Stimulated activated naive CD8-positive, alpha-beta T cell treated with anti-CD3 and anti-CD28 coated beads, Interleukin-15, Interleukin-2, amounts not matched to agents 100 ng/mL and 50 ng/mL, for 24 hours (primary cell): ENCODE measurements around the gene PKP4.

Experiments used
- H3K27ac Mint-ChIP-seq: one replicate; pipeline ENCODE4 v1.8.0; 2021; ENCODE audit warnings: mild to moderate bottlenecking, mixed read lengths
- H3K27me3 Mint-ChIP-seq: one replicate; pipeline ENCODE4 v1.8.0; 2021; ENCODE audit warnings: mixed read lengths
- H3K36me3 Mint-ChIP-seq: one replicate; pipeline ENCODE4 v1.8.0; 2021; ENCODE audit warnings: low read depth, mixed read lengths
- H3K4me1 Mint-ChIP-seq: one replicate; pipeline ENCODE4 v1.8.0; 2021; ENCODE audit warnings: low read depth, mixed read lengths
- H3K4me3 Mint-ChIP-seq: one replicate; pipeline ENCODE4 v1.8.0; 2021; ENCODE audit warnings: mild to moderate bottlenecking, mixed read lengths
- H3K9me3 Mint-ChIP-seq: one replicate; pipeline ENCODE4 v1.8.0; 2021; ENCODE audit warnings: mixed read lengths

PKP4 gene

DNA sequence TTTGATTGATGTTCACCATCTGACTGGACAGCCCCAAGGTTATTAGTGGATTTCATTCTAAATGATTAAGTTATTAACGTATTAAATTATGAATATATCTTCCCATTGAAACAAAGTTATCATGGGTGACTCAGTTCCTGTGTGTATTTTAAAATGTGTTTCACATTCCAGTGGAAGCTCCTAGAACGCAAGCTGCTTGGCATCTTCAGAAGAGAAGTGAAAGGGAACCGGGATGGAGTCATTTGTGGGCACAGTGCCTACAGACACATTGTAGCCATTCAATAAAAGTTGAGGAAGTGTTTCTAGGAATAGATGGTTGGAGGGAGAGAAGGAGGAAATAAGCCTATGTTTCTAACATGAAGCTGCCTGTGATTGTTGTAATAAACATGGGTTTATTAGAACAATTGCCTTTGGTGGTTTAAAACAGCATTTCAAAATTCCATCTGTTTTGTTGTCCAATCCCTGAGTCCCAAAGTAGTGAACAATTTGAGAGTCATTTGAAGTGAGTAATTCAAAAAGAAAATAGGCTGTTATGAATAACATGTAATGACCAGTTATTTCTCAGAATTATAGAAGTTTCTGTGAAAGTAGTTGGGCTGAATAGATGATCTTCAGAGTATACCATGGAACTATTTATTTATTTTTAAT lies 143.5 kb downstream of the PKP4 start:
- H3K4me1 Mint-ChIP-seq, result no peaks in the 10 kb centered on the region
- peaks cover 11% of the 10 kb centered on the region for H3K36me3 Mint-ChIP-seq
- H3K27me3 Mint-ChIP-seq, result no peaks in the 10 kb centered on the region
- no peak overlapping the region for H3K4me3 Mint-ChIP-seq
- H3K27ac Mint-ChIP-seq, result no peak overlapping the region
- no peaks in the 10 kb centered on the region for H3K9me3 Mint-ChIP-seq

DNA sequence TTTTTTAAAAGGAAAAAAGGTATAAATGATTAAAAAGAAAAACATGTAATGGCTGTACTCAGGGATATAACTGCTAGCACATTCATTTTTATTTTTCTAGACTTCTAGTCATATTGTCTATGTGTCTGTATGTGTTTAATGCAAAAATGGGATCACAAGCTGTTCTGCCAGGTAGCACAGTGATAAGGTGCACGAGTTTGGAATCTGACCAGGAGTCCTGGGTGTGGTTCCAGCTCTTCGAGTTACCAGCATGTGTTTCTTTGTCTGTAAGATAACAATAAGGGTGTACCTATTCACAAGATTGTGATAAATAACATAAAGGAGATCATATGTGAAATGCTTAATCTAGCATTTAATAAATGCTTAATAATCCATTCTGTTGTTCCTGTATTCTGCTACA lies 145.3 kb downstream of the PKP4 start:
- peaks cover 11% of the 10 kb centered on the region for H3K36me3 Mint-ChIP-seq
- H3K27ac Mint-ChIP-seq, result no peak overlapping the region
- no peaks in the 10 kb centered on the region for H3K9me3 Mint-ChIP-seq
- no peak overlapping the region for H3K4me3 Mint-ChIP-seq
- H3K27me3 Mint-ChIP-seq, result no peaks in the 10 kb centered on the region
- H3K4me1 Mint-ChIP-seq, result no peaks in the 10 kb centered on the region

DNA sequence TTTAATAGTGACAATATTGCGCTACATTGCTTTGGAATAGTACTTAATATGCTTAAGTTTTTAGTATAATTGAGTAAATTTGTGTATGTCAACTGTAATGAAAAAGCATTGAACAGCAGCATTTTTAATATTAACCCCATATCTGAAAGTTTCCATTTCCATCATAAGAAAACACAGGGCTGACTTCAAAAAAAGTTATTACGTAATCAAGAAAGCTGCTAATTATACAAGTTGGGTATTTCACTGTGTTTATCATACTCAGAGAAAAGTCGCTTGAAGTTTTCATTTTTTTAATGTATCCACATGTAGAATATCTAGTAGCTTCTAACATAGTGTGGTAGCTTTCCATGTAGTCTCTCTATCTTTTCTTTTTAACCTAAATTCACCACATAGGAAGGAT lies 146.5 kb downstream of the PKP4 start:
- peaks cover 11% of the 10 kb centered on the region for H3K36me3 Mint-ChIP-seq
- no peaks in the 10 kb centered on the region for H3K27me3 Mint-ChIP-seq
- H3K4me1 Mint-ChIP-seq, result no peaks in the 10 kb centered on the region
- H3K27ac Mint-ChIP-seq, result no peak overlapping the region
- no peak overlapping the region for H3K4me3 Mint-ChIP-seq
- no peaks in the 10 kb centered on the region for H3K9me3 Mint-ChIP-seq

DNA sequence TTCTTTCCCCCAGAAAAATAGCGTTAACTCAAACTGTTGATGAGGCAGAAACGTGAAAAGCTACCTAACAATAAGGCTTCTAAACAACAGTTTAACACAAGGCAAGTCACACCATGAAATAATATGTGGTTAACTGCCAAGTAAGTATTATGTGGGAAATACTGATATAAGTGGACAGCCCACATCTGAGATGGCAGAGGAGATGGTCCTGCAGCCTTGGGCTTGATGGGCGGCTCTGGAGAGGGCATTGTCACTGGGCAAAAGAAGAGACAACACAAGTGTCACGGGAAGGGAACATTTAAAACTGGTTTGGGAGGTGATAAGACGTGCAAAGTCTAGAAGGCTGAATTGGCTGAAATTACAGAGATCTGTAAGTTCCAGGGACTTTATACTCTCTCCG lies 147.2 kb downstream of the PKP4 start:
- Mint-ChIP-seq H3K9me3 (no peaks in the 10 kb centered on the region), H3K4me3 (no peak overlapping the region), H3K36me3 (peaks cover 11% of the 10 kb centered on the region), H3K4me1 (no peaks in the 10 kb centered on the region), H3K27me3 (no peaks in the 10 kb centered on the region), H3K27ac (no peak overlapping the region)

DNA sequence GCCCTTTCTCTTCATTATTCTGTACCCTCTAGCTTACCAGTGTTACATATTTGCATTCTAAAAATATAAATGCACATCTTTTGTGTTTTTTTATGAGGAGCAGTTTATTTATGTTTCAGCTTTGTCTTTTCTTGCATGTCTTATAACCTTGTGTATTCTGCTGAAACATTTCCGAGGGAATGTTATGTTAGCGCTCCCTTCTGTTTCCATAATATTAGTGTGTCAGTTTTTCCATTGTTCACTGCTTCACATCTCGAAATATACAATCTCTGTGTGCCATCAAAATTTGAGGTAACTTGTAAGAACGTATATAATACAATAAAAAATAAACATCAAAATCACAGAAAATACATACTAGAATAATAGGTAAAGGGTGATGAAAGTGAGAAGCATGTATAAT lies 153.3 kb downstream of the PKP4 start:
- Mint-ChIP-seq H3K9me3 (no peaks in the 10 kb centered on the region), H3K4me1 (no peaks in the 10 kb centered on the region), H3K4me3 (no peak overlapping the region), H3K27ac (no peak overlapping the region), H3K36me3 (no peaks in the 10 kb centered on the region), H3K27me3 (no peaks in the 10 kb centered on the region)

GRCh38 chr2:158616480-158617000 lies 159.8 kb downstream of the PKP4 start:
- peaks cover 5% of the 10 kb centered on the region for H3K36me3 Mint-ChIP-seq
- H3K4me1 Mint-ChIP-seq, result no peaks in the 10 kb centered on the region
- H3K27me3 Mint-ChIP-seq, result no peaks in the 10 kb centered on the region
- no peak overlapping the region for H3K27ac Mint-ChIP-seq
- no peaks in the 10 kb centered on the region for H3K9me3 Mint-ChIP-seq
- no peak overlapping the region for H3K4me3 Mint-ChIP-seq

- H3K4me1 Mint-ChIP-seq, result no peaks in the 10 kb centered on the region
- no peaks in the 10 kb centered on the region for H3K9me3 Mint-ChIP-seq
- no peak overlapping the region for H3K27ac Mint-ChIP-seq
- H3K27me3 Mint-ChIP-seq, result no peaks in the 10 kb centered on the region
- peaks cover 18% of the 10 kb centered on the region for H3K36me3 Mint-ChIP-seq
- no peak overlapping the region for H3K4me3 Mint-ChIP-seq
These were observed 162.2 kb downstream of the PKP4 start for GRCh38 chr2:158618891-158619490.

DNA sequence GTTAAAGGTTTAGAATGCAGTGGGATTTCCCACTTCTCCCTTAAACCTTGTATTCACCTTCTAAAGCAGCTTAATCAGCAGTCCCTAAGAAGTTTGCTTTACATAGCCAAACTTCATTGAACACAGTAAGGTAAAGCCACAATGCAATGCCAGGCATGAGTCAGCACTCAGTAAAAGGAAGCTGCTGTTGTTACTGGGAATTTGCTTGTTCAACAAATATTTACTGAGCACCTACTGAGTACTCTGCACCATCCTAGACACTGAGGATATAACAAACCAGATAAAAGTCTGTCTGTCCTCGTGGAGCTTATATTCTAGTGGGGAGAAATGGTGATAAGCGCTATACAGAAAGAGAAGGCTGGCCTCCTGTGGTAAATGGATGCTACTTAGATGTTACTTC lies 162.7 kb downstream of the PKP4 start:
- Mint-ChIP-seq H3K27me3 (no peaks in the 10 kb centered on the region), H3K4me1 (no peaks in the 10 kb centered on the region), H3K9me3 (no peaks in the 10 kb centered on the region), H3K36me3 (peaks cover 20% of the 10 kb centered on the region), H3K4me3 (no peak overlapping the region), H3K27ac (no peak overlapping the region)

GRCh38 chr2:158620656-158621055 lies 163.9 kb downstream of the PKP4 start:
- Mint-ChIP-seq H3K4me1 (no peaks in the 10 kb centered on the region), H3K27ac (no peak overlapping the region), H3K27me3 (no peaks in the 10 kb centered on the region), H3K36me3 (peaks cover 28% of the 10 kb centered on the region), H3K4me3 (no peak overlapping the region), H3K9me3 (no peaks in the 10 kb centered on the region)

DNA sequence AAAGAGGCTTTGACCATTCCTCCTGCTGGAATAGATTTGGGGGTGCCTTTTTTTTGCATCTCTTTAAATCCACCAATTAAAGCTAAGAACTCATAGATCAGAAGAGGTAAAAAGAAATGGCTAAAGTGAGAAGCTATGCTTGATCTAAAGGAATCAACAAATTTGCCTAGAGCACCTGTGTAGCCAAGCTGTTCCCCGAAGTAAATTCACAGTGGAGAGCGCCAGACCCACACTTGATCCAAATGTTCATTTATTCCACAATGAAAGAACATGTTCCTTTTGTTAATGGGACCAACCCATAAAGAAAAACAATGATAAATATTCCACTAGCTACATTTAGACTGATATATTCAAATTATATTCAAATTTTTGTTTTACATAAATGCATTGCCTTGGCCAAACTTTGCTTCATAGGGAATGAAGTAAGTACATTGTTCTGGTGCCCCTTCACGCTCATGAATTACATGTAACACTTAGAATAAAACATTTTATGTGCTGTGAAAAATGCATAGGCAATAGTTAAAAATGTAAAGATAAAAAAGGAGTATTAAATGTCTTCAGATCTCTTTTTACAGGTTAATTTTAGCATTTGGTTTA lies 167.4 kb downstream of the PKP4 start:
- H3K4me1 Mint-ChIP-seq, result no peaks in the 10 kb centered on the region
- H3K36me3 Mint-ChIP-seq, result peaks cover 28% of the 10 kb centered on the region
- no peak overlapping the region for H3K4me3 Mint-ChIP-seq
- H3K27ac Mint-ChIP-seq, result no peak overlapping the region
- no peaks in the 10 kb centered on the region for H3K27me3 Mint-ChIP-seq
- no peaks in the 10 kb centered on the region for H3K9me3 Mint-ChIP-seq

- Mint-ChIP-seq H3K27ac (no peak overlapping the region), H3K4me3 (no peak overlapping the region), H3K27me3 (no peaks in the 10 kb centered on the region), H3K9me3 (no peaks in the 10 kb centered on the region), H3K36me3 (peaks cover 28% of the 10 kb centered on the region), H3K4me1 (no peaks in the 10 kb centered on the region)
These were observed 168.2 kb downstream of the PKP4 start for GRCh38 chr2:158624961-158625360.

DNA sequence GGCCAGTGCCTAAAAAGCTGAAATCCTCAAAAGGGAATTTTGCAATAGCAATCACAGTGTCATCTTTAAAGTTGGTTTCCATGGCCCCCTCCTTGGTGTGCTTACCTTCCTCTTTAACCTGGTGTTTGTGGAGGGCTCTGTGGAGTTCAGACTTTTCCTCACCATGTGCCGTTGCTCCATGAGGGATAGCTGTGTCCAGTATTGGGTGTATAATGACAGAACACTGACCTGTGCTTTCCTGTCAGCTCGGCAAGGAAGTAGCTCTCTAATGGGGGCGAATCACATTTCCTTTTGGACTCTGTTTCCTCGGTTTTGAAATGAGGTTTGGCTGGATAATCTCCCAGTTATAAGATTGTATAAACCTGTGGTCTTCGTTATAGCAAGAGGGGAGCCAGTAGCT lies 172.4 kb downstream of the PKP4 start:
- Mint-ChIP-seq H3K27me3 (no peaks in the 10 kb centered on the region), H3K4me1 (no peaks in the 10 kb centered on the region), H3K4me3 (no peak overlapping the region), H3K36me3 (peaks cover 30% of the 10 kb centered on the region), H3K9me3 (no peaks in the 10 kb centered on the region), H3K27ac (no peak overlapping the region)

- Mint-ChIP-seq H3K4me1 (no peaks in the 10 kb centered on the region), H3K9me3 (no peaks in the 10 kb centered on the region), H3K27ac (no peak overlapping the region), H3K36me3 (peaks cover 38% of the 10 kb centered on the region), H3K27me3 (no peaks in the 10 kb centered on the region), H3K4me3 (no peak overlapping the region)
These were observed 176.5 kb downstream of the PKP4 start for GRCh38 chr2:158633261-158633660.

DNA sequence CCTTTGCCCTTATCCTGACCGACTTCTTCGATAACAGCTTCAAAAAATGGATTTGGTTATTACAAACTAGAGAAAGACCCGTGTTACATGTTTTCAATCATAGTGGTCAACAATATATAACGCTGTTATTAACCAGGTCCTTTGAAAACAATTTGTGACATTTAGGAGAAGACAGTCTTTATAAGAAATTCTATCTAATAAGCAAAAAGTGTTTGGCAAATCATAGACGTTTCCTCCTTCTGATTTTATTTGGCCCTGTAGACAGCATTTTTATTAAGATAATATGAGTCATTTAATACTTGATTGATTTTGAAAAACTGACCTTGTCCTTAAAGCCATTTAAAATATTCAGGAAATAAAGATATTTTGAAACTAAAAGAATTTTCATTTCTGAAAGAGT lies 177.9 kb downstream of the PKP4 start:
- Mint-ChIP-seq H3K27ac (no peak overlapping the region), H3K27me3 (no peaks in the 10 kb centered on the region), H3K4me1 (no peaks in the 10 kb centered on the region), H3K4me3 (no peak overlapping the region), H3K36me3 (peaks cover 45% of the 10 kb centered on the region), H3K9me3 (no peaks in the 10 kb centered on the region)

DNA sequence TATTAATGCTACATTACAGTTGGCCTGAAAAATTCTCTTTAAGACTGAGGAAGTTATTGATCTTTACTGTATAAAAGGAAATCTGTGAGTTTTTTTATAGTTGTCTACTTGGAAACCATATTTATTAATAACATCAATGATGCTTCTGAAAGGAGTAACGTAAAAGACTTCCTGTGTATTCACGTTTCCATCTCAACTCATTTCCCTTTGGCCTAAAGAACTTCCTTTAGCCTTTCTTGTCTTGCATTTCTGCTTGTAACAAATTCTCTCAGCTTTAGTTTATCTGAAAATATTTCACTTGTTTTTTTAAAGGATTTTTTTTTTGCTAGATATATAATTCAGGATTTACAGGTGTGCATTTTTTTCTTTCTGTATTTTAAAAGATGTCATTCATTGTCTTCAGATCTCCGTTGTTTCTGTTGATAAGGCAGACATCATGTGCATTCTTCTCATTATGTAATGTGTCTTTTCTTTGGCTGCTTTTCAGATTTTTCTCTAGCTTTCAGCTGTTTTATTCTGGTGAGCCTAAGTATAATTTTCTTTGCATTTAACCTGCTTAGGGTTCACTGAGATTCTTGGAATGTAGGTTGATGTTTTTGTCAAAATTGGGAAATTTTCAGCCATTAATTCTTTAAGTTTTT lies 179.3 kb downstream of the PKP4 start:
- no peak overlapping the region for H3K4me3 Mint-ChIP-seq
- peaks cover 45% of the 10 kb centered on the region for H3K36me3 Mint-ChIP-seq
- no peaks in the 10 kb centered on the region for H3K9me3 Mint-ChIP-seq
- no peaks in the 10 kb centered on the region for H3K4me1 Mint-ChIP-seq
- no peak overlapping the region for H3K27ac Mint-ChIP-seq
- no peaks in the 10 kb centered on the region for H3K27me3 Mint-ChIP-seq
